Brain pericyte (primary cell): ENCODE data around the gene FAM83E.
A peak's percentile ranks its signal among the peaks of the same experiment; 100 is the strongest.
"Not testable (repeated sequence)": the region's sequence is repeated elsewhere in the genome, so short reads cannot be mapped to it uniquely, and the experiment has no call there.

Source experiments
- DNase-seq: peaks from one replicate; pipeline ENCODE4 v3.0.0-alpha.2; 2012; ENCODE audit warnings: low read depth, low spot score

The FAM83E gene

DNA sequence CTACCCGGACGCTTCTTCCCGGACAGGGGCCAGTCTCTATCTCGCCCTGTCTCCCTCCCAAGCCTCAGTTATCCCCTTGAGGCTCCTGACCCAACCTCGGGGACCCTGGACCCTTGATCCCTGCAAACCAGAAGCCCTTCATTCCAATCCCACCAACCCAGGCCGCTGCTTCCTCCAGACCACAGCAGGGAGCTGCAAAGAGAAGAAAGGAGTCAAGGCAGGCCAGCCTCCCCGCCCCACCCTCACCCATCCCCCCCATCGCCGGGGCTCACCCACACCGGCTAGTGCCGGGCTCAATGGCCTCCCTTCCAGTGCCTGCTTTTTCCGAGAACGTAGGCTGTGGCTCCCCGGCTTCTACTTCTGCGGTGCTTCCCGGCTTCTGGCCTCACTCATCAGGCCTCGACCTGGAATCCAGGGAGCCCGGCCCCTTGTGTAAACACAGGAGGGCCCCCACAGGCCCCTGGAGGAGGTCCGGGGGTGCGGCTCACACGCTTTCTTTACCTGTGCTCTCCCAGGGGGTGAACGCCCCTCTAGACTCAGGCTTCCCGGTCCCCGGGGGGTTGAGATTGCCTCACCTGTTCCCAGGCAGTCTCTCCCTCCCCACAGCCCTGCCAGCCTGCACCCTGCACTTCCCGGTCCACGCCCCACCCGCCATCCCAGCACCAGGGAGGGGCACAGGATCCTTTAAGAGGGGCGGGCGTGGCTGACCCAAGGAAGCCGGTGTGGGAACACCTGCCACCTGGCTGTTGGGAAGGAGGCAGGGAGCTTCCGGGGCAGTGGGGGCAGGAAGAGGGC lies at the start of gene FAM83E:
FAM83E (minus strand) TSS at position 641 of the 795 bp plus-strand sequence. CDS start 1,704 bp downstream, outside the sequence.
- no peak for DNase-seq

DNA sequence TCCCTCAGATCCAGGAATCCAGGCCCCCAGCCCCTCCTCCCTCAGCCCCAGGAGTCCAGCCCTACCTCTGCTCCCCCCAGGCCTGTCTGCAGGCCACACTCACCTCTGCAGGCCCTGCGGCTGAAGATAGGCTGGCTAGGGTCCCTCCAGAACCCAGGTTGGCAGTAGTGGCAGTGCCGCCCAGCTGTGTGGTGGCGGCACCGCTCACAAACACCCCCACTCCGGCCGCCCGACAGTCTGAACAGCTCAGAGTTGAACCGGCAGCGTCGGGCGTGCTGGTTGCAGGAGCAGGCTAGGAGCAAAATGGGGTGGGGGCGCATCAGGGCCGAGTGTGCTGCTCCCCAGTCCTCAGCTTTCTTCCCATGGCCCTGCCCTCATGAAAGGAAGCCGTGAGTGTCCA lies 49.6 kb upstream of the FAM83E start:
- DNase-seq: no peak

GRCh38 chr19:48663667-48664066 lies 48.8 kb upstream of the FAM83E start:
- DNase-seq: no peak

GRCh38 chr19:48661711-48662090 lies 46.8 kb upstream of the FAM83E start:
- DNase-seq: no peak

GRCh38 chr19:48660852-48661710 lies 46.2 kb upstream of the FAM83E start:
- peak; percentile 69 for DNase-seq

DNA sequence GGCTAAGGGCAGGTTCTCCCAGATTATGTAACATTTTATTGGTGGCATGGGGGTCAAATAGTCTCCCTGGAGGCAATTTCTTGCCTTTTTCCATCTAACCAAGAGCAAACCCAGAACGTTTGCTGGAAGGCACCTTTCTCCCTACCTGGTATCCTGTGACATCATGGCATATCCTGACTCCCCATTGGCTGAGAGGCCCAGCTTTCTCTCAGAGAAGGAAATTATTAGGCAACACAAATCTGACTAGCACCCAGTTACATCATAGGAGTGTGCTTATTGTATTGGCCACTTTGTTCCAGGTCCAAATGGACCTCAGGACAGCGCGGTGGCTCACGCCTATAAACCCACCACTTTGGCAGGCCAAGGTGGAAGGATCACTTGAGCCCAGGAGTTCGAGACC lies 44.9 kb upstream of the FAM83E start:
- no peak for DNase-seq

DNA sequence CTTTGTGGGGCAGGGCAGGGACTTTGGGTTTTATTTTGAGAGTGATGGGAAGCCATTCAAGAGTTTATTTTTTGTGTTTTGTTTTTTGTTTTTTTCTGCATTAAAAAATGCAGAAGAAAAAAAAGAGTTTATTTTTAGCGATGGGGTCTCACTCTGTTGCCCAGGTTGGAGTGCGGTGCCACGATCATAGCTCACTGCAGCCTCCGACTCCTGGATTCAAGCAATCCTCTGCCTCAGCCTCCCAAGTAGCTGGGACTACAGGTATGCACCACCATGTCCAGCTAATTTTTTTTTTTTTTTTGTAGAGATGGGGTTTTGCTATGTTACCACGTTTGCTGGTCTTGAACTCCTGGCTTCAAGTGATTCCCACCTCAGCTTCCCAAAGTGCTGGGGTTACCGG lies 43.6 kb upstream of the FAM83E start:
- DNase-seq: no peak

DNA sequence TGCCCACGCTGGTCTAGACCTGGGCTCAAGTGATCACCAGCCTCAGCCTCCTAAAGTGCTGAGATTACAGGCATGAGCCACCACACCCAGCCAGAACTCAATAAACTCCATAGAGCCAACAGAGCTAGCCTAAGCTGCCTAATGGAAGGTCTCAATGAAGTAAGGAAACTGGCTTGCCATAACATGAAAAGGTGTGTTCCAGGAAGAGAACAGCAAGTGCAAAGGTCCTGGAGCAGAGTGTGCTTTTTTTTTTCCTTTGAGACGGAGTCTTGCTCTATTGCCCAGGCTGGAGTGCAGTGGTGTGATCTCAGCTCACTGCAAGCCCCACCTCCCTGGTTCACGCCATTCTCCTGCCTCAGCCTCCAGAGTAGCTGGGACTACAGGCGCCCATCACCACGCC lies 43.0 kb upstream of the FAM83E start:
- DNase-seq: not testable (repeated sequence)

DNA sequence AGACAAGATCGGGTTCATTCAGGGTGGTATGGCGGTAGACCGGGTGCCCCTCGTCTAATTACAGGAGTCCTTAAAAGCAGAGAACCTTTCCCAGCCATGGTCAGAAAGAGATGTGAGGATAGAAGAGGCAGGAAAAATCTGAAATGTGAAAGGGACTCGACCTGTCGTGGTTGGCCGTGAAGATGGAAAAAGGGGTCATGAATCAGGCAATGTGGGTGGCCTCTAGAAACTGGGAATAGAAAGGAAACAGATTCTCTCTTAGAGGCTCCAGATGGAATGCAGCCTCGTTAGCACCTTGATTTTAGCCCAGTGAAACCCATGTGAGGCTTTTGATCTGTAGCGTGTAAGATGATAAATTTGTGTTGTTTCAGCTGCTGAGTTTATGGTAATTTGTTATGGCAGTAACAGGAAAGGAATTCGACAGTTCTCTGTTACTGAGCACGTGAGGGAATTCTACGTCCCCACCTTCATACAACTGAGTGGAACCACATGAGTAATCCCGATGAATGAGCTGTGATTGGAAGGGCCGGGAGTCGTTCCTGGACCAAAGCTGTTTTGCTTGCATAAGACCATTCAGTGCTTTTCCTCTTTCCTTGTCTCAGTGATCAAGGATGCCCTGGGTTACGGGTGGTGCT lies 42.1 kb upstream of the FAM83E start:
- DNase-seq: peak; percentile 59

- no peak for DNase-seq
Measured at GRCh38 chr19:48654299-48655059, 39.6 kb upstream of the FAM83E start.

DNA sequence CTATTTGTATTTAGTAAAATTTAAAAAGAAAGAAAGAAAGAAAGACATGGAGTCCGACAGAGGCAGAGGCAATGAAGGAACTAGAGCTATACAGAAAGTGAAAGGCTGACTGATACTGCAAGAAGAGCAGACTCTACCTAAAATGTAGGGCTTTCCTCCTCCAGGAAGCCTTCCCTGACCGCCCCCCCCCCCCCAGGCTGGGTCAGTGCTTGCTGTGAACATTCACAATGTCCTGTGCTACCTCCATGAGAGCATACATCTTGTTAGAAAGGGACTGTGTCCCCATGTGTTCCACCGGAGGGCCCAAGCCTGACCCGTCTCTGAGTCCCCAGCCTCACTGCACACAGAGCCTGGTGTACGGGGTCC lies 36.8 kb upstream of the FAM83E start:
- DNase-seq: no peak

- no peak for DNase-seq
Measured at GRCh38 chr19:48650974-48651682, 36.3 kb upstream of the FAM83E start.

GRCh38 chr19:48648134-48648533 lies 33.3 kb upstream of the FAM83E start:
- DNase-seq: no peak

GRCh38 chr19:48646722-48647216 lies 31.9 kb upstream of the FAM83E start:
- DNase-seq: peak; percentile 71

- no peak for DNase-seq
Measured at GRCh38 chr19:48646001-48646721, 31.3 kb upstream of the FAM83E start, which contains the start of gene CA11. TSS of gene CA11 (minus strand) at chr19:48646187. CDS start at chr19:48645632, 555 bp downstream.

GRCh38 chr19:48645620-48646000 lies 30.7 kb upstream of the FAM83E start:
- no peak for DNase-seq

DNA sequence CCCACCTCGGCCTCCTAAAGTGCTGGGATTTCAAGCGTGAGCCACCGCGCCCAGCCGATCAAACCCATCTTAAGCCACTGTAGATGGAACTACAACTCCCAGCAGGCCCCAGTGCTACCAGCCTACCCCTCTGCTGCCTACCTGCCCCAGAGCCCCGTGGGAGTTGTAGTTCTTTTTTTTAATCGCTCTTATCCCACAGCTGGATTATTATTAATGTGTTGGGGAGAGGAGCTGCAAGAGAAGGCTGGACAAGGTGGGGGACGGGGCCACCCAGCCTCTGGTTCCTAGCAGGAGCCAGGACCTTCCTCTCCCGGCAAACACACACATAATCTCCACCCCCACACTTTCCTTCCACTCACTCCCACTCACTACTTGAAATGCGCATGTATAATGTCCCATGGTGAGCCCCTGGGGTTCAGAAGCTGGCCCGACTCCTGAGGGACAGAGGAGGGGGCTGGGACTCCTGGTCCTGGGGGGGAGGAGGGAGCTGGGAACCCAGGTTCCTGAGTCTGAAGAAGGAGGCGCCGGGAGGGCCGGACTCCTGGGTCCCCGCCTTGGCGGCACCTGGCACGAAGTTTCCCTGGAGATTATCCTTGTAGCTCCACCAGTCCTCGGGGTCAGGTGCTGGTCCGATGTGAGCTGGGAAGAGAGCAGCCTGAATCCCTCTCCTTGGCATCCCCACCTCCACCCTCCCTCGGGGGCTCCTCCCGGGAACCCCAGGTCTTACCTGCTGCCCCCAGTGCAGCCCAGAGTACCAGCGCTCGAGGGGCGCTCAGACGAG lies 30.2 kb upstream of the FAM83E start:
- DNase-seq: no peak

DNA sequence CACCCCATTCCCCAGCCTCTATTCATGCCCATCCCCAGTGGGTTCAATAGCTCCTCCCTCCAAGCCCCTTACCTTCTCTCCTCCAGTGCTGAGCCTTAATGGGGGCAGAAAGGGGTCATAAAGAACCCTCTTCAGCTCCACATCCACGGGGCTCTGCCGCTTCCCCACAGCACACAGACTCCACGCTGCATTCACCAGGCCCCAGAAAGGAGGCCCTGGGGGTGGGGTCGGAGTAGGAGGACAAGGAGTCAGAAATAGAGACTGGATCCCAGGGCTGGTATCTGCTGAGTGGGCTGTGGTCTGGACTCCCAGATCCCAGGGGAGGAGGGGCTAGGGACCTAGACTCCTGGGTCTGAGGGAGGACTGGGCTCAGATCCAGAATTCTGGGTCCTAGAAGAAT lies 29.5 kb upstream of the FAM83E start:
- no peak for DNase-seq

- no peak for DNase-seq
Measured at GRCh38 chr19:48642862-48643261, 28.0 kb upstream of the FAM83E start.
